ENCODE data around the gene TMOD1. TPM values are rescaled to one million over a fixed set of nuclear protein-coding genes. Genes with fewer than 3 reads are reported as not detected.

The TMOD1 gene
- total RNA-seq, 1 donor from 2014 or later, result 186 TPM

- peak overlapping the region; percentile 38 for H3K27ac ChIP-seq (replicated peaks)
- H3K27me3 ChIP-seq (ENCODE audit: low read depth), result no peaks in the 10 kb centered on the region
- intact Hi-C loops (cut with micrococcal nuclease), result no loop called here
- H3K4me3 ChIP-seq, result no peak overlapping the region
- peaks cover 39% of the 10 kb centered on the region for H3K36me3 ChIP-seq
- no peak for DNase-seq
- TF ChIP-seq CTCF (IDR thresholded peaks at IDR 0.05; ENCODE audit: borderline replicate concordance), result no peak
- peaks cover 48% of the 10 kb centered on the region for H3K4me1 ChIP-seq
- no peaks in the 10 kb centered on the region for H3K9me3 ChIP-seq (replicated peaks)
These were observed 45.8 kb downstream of the TMOD1 start for GRCh38 chr9:97547098-97547829.

GRCh38 chr9:97548379-97548778, 46.9 kb downstream of the TMOD1 start:
- no peak overlapping the region for H3K4me3 ChIP-seq

DNA sequence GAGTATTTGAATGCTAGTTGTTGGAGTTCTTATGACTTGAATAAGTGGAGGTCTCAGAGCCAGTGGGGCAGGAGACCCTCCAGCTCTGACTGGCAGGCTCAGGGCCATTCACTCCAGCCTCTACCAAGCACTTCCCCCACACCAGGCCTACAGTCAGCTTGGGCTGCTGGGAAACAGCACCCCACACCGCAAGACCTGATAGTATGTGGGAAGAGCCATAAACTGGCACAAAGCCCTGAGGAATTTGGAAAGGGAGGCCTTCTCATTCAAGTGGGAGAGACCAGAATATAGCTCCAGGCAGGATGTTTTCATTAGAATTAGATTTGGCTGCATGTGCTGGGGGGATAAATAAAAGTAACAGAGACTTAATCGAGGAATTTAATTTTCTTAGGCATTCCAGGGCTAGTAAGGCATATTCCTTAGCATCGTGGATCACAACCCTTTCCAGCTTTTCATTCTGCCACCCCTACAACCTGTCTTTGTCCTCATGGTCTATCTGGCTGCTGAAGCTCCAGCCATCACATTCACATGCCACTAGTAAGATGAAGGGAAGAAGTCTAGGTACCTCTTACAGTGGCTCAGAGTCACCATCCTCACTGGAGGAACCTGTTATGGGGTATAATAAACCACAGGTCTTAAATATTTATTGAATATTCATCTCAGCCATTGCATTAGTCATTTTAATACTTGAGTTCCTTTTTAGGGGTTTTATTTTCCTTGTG, 47.5 kb downstream of the TMOD1 start:
- intact Hi-C loops (cut with micrococcal nuclease), result no loop called here
- Histone ChIP-seq H3K27me3 (ENCODE audit: low read depth) (no peaks in the 10 kb centered on the region), H3K4me3 (no peak overlapping the region), H3K36me3 (peaks cover 53% of the 10 kb centered on the region), H3K4me1 (peaks cover 59% of the 10 kb centered on the region), H3K9me3 (replicated peaks) (no peaks in the 10 kb centered on the region), H3K27ac (replicated peaks) (no peak overlapping the region)
- no peak for DNase-seq
- no peak for TF ChIP-seq CTCF (IDR thresholded peaks at IDR 0.05; ENCODE audit: borderline replicate concordance)

More at GRCh38 chr9:97548379-97548778, 46.9 kb downstream of the TMOD1 start:
- no peak for DNase-seq
- Histone ChIP-seq H3K27ac (replicated peaks) (no peak overlapping the region), H3K36me3 (peaks cover 47% of the 10 kb centered on the region), H3K27me3 (ENCODE audit: low read depth) (no peaks in the 10 kb centered on the region), H3K9me3 (replicated peaks) (no peaks in the 10 kb centered on the region), H3K4me1 (peaks cover 57% of the 10 kb centered on the region)
- TF ChIP-seq CTCF (IDR thresholded peaks at IDR 0.05; ENCODE audit: borderline replicate concordance), result no peak
- intact Hi-C loops (cut with micrococcal nuclease), result no loop called here

DNA sequence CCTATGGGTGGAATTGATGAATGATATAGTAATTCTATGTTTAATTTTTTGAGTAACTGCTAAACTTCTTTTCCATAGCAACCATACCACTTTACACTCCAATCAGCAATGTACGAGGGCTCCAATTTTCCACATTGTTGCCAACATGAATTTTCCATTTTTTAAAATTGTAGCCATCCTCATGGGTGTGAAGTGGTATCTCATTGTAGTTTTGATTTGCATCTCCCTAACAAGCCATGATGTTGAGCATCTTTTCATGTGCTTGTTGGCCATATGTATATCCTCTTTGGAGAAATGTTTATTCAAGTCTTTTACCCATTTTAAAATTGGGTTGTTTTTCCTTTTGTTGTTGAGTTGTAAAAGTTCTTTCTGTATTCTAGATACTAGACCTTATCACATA, 48.9 kb downstream of the TMOD1 start:
- Histone ChIP-seq H3K4me1 (peaks cover 61% of the 10 kb centered on the region), H3K27ac (replicated peaks) (no peak overlapping the region), H3K9me3 (replicated peaks) (no peaks in the 10 kb centered on the region), H3K27me3 (ENCODE audit: low read depth) (no peaks in the 10 kb centered on the region), H3K36me3 (peaks cover 53% of the 10 kb centered on the region), H3K4me3 (no peak overlapping the region)
- no peak for TF ChIP-seq CTCF (IDR thresholded peaks at IDR 0.05; ENCODE audit: borderline replicate concordance)
- intact Hi-C loops (cut with micrococcal nuclease), result no loop called here
- no peak for DNase-seq

DNA sequence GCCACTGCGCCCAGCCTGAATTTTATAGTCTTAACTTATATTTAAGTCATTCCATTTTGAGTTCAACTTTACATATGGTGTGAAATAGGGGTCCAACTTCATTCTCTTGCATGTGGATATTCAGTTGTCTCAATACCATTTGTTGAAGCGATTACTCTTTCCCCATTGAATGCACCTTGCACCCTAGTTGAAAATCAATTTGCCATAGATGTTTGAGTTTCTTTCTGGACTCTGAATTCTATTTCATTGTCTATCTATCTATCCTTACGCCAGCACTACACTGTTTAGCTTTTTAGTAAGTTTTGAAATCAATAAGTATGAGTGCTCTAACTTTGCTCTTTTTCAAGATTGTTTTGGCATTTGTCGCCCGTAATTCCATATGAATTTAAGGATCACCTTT, 49.8 kb downstream of the TMOD1 start:
- H3K27ac ChIP-seq (replicated peaks), result no peak overlapping the region
- intact Hi-C loops (cut with micrococcal nuclease), result no loop called here
- H3K4me3 ChIP-seq, result no peak overlapping the region
- H3K9me3 ChIP-seq (replicated peaks), result no peaks in the 10 kb centered on the region
- peaks cover 61% of the 10 kb centered on the region for H3K4me1 ChIP-seq
- H3K36me3 ChIP-seq, result peaks cover 50% of the 10 kb centered on the region
- no peaks in the 10 kb centered on the region for H3K27me3 ChIP-seq (ENCODE audit: low read depth)
- DNase-seq, result no peak
- TF ChIP-seq CTCF (IDR thresholded peaks at IDR 0.05; ENCODE audit: borderline replicate concordance), result no peak
